T-helper 2 cell treated with Interferon-gamma antibody and Interleukin-4, amounts not matched to agents 100 ng/mL and 5 ng/mL, for 36 hours (primary cell): ENCODE results near the gene MAZ. TPM values are rescaled to one million over a fixed set of nuclear protein-coding genes. Genes with fewer than 3 reads are reported as not detected.
"Not testable (repeated sequence)": the region's sequence is repeated elsewhere in the genome, so short reads cannot be mapped to it uniquely, and the experiment has no call there.

Source experiments
- intact Hi-C: fragments of 100-400 bp; cut with micrococcal nuclease; formaldehyde crosslinking; loops from one replicate; pipeline ENCODE4 v1.15.1; 2023
- total RNA-seq: library from RNA; stranded (reverse); gene quantifications from 2 replicates; pipeline ENCODE4 v1.2.3, GENCODE V29; 2022

Gene MAZ
- total RNA-seq, 1 donor from 2014 or later: 468 TPM

DNA sequence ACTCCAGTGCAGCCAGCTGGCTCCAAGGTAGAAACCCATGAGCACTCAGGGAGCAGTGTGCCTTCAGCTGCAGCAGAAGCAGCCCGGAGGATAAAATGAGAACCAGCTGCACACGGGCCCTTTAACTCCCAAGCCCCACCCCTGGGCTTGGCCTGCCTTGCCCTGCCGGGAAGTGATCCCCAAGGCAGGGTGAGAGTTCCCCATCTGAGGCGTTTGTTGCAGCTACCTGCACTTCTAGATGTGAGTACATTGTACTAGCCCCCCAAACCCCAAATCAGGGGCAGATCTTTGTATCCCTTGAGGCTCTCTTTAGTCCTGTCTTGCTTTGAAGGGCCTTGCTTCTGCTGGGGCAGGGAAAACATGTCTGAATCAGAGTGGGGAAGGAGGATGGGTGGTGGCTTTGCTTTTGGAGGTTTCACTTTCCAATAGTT is 14.0 kb downstream of the MAZ start, which contains the start of gene MVP:
Gene MVP (plus strand): TSS at position 192 of the 431 bp plus-strand sequence. CDS start 10,088 bp downstream, outside the sequence.
- intact Hi-C loops: loop anchor here (2.0 kb wide), 1 partner anchor 15 kb away; no protein-coding TSS in a partner anchor

DNA sequence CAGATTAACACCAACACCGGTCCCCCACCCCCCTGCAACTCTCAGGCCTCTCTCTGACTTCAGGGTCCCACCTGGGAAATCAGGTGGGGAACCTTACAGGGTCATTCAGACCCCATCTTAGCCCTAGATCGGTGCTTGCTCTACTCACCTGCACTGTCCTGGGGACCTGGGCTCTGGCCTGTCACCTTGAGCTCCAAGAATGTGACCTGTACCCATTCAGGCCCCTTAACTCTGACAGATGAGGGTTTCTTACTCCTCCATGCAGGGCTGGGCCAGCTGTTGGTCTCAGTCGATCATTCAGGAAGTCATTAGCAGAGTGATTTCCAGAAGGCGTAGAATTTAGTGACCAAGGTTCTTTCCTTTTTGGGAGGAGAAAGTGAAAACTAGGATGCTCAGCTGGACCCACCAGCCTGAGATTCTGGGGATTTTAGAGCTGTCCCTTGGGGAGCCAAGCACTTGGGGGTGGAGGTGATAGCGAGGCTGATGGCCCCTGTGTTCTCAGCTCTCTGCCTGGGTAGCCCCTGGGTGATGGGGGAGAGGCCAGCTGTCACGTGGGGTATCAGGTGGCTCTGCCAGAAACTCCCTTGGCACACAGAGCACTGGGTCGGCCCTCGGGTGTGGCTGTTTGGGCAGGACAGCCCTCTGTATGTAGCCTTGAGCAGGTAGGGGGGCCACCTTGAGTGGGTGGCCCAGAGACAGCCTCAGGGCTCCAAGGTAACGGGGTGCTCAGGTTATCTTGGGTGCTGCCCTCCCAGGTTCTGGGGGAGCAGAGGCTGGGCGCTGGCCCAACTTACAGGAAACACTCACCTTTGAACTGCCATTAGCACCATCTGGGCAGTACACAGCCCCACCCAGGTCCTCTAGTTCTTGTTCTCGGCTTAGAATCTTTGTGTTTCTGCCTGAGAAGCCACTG is 14.7 kb downstream of the MAZ start:
- intact Hi-C loops: loop anchor here (2.0 kb wide), 1 partner anchor 16 kb away; no protein-coding TSS in a partner anchor

DNA sequence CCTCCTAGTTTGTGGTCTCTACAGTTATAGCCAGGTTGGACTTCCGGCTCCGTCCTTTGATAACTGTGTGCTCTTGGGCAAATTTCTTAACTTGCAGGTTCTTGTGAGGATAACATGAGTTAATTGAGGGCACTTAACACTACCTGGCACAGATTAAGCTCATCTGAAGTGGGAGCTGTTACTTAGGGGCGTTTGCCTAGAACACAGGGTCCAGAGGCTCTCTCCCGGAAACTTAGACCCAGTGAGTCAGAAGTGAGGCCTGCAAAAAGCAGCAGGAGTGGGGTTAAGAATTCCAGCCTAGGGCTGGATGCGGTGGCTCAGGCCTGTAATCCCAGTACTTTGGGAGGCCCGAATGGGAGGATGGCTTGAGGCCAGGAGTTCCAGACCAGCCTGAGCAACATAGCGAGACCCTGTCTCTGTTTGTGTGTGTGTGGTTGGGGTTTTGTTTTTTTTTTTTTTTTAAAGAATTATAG is 15.3 kb downstream of the MAZ start:
- intact Hi-C loops: loop anchor here (2.0 kb wide), 1 partner anchor 17 kb away; no protein-coding TSS in a partner anchor

DNA sequence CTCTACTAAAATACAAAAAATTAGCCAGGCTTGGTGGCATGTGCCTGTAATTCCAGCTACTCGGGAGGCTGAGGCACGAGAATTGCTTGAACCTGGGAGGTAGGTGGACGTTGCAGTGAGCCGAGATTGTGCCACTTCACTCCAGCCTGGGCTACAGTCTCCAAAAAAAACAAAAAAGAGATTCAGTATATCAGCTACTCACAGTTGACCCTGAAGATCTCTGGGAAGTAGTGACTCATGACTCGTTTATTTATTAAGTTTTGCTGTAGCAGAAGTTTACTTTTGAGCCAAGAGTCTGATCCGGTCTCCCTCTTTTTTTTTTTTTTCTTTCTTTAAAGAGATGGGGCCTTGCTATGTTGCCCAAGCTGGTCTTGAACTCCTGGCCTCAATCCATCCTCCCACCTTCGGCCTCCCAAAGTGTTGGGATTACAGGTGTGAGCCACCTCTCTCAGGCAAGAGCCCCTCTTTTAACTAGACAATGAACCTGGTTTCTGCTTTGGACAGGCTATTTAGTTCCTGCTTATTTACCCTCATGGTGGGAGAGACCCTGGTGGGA is 18.3 kb downstream of the MAZ start:
- intact Hi-C loops: no loop called here

DNA sequence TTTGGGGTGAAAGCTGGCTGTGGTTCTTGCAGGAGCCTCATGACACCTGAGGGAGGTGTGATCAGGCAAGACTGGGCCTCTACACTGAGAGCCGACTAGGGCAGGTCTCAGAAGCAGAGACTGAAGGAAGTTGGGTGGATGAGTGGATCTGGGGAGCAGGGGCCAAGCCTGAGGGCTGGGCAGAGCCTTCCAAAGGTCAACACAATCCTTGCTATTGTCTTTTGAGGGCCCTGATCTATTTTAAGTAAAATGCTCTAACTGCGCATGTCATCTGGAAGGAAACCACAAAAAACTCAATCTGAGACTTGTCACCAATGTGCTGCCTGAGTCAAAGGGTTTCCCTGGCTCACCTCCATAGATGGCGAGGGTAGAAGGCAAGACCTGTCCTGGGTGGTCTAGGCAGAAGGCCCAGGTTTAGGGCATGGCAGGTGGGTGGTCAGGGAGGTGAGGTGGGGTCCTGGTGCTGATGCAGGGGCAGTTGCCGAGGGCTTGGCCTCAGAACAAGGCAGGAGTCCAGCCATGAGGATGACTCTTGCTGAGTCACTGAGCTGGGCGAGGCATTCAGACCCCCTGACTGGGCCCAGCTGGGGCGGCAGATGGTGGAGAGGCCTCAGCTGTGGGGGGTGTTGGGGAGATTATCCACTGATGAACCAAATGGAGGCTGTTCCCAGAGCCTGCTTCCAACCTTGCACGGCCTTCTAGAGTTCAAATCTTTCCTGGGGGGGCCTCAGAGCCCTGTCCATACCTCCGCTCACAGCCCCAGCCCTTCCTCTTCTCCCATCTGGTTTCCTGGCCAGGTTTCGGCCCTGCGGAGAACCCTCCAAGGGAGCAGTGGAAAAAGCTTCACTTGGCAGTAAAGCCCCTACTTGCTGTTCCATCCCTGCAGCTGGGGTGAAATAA is 19.1 kb downstream of the MAZ start:
- intact Hi-C loops: no loop called here

DNA sequence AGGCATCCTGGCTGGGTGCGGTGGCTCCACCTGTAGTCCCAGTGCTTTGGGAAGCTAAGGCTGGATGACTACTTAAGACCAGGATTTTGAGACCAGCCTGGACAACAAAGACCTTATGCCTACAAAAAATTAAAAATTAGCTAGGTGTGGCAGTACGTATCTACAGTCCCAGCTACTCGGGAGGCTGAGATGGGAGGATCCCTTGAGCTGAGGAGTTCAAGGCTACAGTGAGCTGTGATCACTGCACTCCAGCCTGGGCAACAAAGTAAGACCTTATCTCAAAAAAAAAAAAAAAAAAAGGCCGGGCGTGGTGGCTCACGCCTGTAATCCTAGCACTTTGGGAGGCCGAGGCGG is 20.0 kb downstream of the MAZ start:
- intact Hi-C loops: no loop called here

DNA sequence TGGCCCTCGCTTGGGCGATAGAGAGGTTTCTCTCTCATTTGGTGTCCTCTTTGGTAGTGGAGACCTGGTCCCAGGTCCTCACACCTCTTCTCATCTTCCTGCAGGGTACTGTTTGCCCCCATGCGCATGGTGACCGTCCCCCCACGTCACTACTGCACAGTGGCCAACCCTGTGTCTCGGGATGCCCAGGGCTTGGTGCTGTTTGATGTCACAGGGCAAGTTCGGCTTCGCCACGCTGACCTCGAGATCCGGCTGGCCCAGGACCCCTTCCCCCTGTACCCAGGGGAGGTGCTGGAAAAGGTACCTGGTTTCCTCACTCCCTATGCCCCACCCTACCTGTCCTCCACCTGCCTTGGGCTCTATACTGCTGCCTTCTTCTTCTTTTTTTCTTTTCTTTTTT is 24.4 kb downstream of the MAZ start:
- intact Hi-C loops: no loop called here

DNA sequence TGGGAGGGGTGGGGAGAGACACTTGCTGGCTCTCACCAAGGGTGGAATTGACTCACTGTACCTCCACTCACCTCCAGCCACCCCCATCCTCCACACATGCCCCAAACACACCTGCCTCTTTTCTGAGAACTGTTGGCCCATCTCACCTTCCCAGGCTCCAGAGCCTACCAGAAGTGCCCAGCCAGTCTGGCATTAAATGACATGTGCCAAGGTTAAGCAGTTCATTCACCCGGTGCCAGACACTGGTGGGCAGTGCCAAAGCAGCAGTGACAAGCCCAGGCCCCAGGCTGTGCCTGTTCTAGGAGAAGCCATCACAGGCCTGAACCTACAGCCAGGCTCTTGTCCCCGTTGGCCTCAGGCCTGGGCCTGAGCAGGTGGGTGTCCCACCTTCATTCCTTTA is 25.2 kb downstream of the MAZ start:
- intact Hi-C loops: no loop called here

DNA sequence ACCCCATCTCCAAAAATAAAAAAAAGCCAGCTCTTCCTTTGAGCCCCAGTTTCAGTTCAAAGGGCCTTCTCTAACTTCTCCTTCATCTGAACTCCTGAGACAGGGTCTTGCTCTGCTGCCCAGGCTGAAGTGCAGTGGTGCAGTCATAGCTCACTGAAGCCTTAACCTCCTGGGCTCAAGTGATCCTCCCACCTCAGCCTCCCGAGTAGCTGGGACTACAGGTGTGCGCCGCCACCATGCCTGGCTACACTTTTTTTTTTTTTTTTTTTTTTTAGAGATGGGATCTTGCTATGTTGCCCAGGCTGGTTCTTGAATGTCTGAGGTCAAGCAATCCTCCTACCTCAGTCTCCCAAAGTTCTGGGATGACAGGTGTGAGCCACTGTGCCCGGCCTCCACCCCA is 26.9 kb downstream of the MAZ start:
- intact Hi-C loops: not testable (repeated sequence)

DNA sequence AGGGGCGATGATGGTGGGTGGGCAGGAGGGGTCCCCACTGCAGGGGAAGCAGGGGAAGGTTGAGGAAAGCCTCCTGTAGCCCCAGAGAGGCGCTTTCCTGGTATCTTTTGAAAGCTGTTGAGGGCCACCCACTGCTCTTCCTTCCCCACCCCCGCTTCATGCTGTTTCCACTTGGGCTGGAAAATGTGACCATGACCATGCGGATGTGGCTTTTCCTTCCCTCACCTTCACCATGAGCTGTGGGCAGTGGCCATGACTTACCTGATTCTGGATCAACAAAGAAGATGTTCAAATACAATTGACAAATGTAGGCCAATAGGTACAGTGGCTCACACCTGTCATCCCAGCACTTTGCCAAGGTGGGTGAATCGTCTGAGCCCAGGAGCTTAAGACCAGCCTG is 27.8 kb downstream of the MAZ start:
- intact Hi-C loops: no loop called here

DNA sequence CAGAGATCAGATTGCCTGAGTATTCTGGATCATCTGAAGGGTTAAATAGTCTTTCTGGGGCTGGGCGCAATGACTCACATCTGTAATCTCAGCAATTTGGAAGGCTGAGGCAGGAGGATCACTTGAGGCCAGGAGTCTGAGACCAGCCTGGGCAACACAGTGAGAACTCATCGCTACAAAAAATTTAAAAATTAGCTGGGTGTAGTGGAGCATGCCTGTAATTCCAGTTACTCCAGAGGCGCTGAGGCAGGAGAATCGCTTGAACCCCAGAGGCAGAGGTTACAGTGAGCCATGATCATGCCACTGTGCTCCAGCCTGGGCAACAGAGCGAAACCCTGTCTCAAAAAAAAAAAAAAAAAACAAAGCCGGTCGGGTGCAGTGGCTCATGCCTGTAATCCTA is 29.6 kb downstream of the MAZ start:
- intact Hi-C loops: no loop called here

DNA sequence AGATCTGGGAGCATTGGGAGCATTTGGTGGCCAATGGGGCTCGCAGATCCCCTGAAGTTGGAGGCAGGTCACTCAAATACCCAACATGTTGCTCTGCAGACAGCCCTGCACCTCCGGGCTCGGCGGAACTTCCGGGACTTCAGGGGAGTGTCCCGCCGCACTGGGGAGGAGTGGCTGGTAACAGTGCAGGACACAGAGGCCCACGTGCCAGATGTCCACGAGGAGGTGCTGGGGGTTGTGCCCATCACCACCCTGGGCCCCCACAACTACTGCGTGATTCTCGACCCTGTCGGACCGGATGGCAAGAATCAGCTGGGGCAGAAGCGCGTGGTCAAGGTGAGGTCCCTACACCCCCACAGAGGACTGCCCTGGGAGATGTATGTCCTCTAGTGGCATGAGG is 30.3 kb downstream of the MAZ start:
- intact Hi-C loops: no loop called here

DNA sequence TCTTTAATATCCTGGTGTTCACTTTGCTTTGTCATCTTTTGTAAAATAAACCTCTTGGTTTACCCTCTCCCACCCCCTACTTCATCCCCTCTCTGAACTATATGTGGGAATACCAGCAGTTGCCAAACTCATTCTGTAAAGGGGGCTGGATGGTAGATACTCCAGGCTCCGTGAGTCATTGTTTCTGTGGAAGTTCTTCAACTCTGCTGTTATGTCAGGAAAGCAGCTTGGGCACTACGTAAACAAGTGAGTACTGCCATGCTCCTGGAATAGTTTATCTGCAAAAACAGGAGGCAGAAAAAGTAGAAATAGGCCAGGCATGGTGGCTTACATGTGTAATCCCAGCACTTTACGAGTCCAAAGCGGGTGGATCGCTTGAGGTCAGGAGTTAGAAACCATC is 31.5 kb downstream of the MAZ start:
- intact Hi-C loops: no loop called here

DNA sequence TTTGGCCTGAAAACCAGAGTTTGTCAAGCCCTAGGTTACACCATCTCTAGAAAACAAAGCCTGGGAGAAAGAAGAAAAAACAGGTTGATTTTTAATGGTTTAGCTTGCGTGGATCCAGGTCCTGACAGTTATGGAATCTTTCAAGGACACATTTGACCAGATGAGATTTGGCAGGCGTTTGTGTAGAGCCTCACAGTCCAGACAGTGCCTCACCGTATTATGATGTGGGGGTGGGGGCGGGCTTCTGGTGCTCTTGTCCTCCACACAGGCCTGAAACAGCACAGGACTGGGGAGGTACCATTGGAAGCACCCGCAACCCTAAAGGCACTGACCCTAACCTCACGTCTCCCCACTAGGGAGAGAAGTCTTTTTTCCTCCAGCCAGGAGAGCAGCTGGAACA is 33.5 kb downstream of the MAZ start:
- intact Hi-C loops: no loop called here

DNA sequence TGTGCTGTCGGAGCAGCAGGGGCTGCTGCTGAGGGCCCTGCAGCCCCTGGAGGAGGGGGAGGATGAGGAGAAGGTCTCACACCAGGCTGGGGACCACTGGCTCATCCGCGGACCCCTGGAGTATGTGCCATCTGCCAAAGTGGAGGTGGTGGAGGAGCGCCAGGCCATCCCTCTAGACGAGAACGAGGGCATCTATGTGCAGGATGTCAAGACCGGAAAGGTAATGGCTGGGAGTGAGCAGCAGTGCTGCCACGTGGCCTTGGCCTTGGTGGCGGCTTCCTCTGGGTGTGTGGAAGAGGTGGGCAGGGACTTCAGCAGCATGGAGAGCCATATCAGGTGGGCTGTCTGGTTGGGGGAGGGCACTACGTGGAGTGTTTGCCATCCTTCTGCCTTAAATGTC is 33.9 kb downstream of the MAZ start:
- intact Hi-C loops: no loop called here

DNA sequence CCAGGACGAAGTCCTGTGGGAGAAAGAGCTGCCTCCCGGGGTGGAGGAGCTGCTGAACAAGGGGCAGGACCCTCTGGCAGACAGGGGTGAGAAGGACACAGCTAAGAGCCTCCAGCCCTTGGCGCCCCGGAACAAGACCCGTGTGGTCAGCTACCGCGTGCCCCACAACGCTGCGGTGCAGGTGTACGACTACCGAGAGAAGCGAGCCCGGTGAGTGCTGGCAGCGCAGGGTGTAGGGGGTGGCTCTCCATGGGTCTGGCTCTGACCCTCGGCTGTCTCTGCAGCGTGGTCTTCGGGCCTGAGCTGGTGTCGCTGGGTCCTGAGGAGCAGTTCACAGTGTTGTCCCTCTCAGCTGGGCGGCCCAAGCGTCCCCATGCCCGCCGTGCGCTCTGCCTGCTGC is 35.3 kb downstream of the MAZ start:
- intact Hi-C loops: no loop called here

DNA sequence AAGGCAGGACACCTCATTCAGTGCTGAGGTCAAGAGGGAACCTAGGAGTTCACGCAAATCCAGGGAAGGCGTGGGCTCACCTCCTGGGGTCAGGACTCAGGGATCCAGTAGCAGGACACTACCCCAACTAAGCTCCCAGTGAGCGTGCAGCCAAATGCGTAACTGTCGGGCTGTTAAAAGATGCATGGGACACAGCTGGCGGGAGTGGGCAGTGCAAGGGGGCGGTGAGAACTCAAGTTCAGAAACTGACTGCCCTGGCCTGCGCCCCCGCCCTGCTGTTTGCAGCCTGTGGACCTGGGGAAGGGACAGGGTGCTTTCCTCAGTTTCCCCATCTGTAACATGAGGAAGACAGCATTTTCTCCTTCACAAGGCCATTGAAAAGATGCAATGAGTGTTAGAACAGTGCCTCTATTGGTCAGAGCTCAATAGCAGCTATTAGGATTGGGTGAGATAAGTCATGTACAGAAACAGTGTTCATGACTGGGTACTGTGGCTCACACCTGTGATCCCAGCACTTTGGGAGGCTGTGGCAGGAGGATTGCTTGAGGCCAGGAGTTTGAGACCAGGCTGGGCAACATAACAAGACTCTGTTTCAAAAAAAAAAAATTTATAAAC is 36.5 kb downstream of the MAZ start:
- intact Hi-C loops: no loop called here

DNA sequence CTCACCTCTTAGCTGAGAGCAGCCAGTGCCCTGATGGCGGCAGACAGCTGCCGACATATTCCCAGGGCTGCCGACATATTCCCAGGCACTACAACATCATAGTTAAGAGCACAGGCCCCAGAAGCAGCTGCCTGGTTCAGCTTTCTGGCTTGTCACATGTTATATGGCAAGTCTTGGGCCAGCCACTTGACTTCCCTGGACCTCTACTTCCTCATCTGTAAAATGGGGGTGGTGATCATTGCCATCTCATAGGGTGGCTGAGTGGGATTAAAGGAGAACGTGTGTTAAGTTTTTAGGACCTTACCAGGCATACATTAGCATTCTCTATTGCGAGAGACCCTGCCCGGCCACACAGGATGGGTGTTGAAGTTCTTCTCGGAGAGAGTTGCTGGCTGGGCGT is 37.6 kb downstream of the MAZ start:
- intact Hi-C loops: no loop called here

DNA sequence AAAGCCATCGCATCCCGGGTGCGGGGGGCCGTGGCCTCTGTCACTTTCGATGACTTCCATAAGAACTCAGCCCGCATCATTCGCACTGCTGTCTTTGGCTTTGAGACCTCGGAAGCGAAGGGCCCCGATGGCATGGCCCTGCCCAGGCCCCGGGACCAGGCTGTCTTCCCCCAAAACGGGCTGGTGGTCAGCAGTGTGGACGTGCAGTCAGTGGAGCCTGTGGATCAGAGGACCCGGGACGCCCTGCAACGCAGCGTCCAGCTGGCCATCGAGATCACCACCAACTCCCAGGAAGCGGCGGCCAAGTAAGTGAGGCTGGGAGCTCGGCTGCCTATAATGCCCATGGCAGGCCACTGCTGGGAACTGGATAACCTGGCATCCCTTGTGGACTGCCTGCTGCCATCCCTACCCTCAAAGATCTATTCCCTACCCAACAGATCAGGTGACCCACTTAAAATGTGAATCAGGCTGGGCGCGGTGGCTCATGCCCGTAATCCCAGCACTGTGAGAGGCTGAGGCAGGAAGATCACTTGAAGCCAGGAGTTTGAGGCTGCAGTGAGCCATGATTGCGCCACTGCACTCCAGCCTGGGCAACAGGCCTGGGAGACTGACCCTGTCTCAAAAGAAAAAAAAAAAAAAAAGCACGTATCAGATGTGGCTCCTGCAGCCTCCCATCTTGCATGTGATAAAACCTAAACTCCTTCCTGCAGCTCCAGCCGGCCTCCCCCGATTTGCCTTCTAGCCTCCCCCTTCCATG is 38.4 kb downstream of the MAZ start:
- intact Hi-C loops: no loop called here

DNA sequence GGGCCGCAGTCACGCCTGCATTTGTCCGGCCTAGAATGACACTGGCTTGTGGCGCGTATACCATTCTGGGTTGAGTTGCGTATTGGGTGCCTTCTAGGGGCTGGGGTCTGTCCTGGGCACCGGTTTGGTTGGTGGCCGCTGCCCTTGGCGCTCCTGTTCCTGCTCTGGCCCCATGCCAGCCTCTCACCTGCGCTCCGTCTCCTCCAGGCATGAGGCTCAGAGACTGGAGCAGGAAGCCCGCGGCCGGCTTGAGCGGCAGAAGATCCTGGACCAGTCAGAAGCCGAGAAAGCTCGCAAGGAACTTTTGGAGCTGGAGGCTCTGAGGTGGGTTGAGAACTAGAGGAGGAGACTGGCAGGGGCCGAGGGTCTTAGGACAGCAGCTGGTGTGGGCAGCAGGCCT is 39.3 kb downstream of the MAZ start:
- intact Hi-C loops: no loop called here
